Vagina (tissue), 2 donors: ENCODE measurements around the gene LSM14A.

Experiments used
- POLR2A ChIP-seq, 2 donors: fragments of 450-650 bp; IDR thresholded peaks; one replicate each; pipeline ENCODE4 v1.6.1; 2017; ENCODE audit warnings: antibody characterized with exemption in 2 of 2, mild to moderate bottlenecking in 2 of 2, moderate library complexity in 2 of 2
- TF ChIP-seq, protein P1 (sequence below), 3 experiments: fragments of 450-650 bp in 2 of 3; fragments of 200-600 bp in 1 of 3; sonication (generic) in 1 of 3; IDR thresholded peaks; one replicate each; pipeline ENCODE4 v1.5.1; 2017 to 2019; ENCODE audit warnings: antibody characterized with exemption in 3 of 3, mild to moderate bottlenecking in 2 of 3, moderate library complexity in 2 of 3

DNA sequence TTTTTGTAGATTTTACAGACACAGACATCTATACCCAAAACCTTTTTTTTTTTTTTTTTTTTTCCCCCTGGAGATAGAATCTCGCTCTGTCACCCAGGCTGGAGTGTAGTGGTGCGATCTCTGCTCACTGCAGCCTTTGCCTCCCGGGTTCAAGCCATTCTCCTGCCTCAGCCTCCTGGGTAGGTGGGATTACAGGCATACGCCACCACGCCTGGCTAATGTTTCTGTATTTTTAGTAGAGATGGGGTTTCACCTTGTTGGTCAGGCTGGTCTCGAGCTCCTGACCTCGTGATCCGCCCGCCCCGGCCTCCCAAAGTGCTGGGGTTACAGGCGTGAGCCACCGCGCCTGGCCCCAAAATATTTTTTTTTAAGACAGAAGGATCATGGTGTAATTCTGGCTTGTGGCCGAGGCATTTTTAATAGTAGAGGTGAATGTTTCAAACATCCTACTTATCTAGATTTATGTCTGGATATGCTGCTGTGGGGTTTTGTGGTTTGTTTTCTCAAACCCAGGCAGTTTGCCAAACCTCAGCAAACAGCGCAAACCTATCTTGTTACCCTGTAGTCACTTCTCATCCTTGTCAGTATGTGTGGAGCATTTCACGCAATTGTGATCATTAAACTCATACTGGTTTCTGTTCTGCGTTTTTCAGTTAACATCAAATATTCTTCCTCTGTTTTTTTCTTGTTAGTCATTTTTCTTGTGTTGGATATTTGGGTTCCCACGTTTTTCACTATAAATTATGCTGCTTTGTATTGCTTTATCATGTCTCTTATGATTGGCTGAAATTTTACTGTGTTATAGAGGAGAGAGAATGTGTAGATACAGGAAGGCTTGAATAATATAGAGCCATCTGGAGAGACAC is 45.9 kb downstream of the LSM14A start:
- TF ChIP-seq, protein P1, sequence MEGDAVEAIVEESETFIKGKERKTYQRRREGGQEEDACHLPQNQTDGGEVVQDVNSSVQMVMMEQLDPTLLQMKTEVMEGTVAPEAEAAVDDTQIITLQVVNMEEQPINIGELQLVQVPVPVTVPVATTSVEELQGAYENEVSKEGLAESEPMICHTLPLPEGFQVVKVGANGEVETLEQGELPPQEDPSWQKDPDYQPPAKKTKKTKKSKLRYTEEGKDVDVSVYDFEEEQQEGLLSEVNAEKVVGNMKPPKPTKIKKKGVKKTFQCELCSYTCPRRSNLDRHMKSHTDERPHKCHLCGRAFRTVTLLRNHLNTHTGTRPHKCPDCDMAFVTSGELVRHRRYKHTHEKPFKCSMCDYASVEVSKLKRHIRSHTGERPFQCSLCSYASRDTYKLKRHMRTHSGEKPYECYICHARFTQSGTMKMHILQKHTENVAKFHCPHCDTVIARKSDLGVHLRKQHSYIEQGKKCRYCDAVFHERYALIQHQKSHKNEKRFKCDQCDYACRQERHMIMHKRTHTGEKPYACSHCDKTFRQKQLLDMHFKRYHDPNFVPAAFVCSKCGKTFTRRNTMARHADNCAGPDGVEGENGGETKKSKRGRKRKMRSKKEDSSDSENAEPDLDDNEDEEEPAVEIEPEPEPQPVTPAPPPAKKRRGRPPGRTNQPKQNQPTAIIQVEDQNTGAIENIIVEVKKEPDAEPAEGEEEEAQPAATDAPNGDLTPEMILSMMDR (IDR thresholded peaks at IDR 0.05) = no peak
- TF ChIP-seq POLR2A (IDR thresholded peaks at IDR 0.05) = no peak
